Spleen (tissue), 11 donors: ENCODE data around the gene ORMDL3. TPM values are rescaled to one million over a fixed set of nuclear protein-coding genes. Genes with fewer than 3 reads are reported as not detected.

Experiments
- DNase-seq: peaks from one replicate; pipeline ENCODE4 v3.0.0-alpha.2; 2020
- H3K27ac ChIP-seq, 8 donors: fragments of 200-600 bp; sonication (generic) in 7 of 8; 1 replicate in 4 of 8; 2 replicates in 4 of 8; pipeline versions ENCODE4 v1.5.0 to v1.8.0; 2016 to 2021; ENCODE audit warnings: inconsistent platforms in 4 of 8, mild to moderate bottlenecking in 4 of 8, moderate library complexity in 1 of 8
- H3K27me3 ChIP-seq, 7 donors: fragments of 200-600 bp; sonication (generic) in 6 of 7; replicated peaks in 1 of 7; 1 replicate in 4 of 7; 2 replicates in 3 of 7; pipeline versions ENCODE4 v1.5.0 to v1.8.0; 2016 to 2021; ENCODE audit warnings: inconsistent platforms in 3 of 7, mild to moderate bottlenecking in 1 of 7
- H3K36me3 ChIP-seq, 6 donors: fragments of 200-600 bp; sonication (generic) in 5 of 6; 1 replicate in 4 of 6; 2 replicates in 2 of 6; pipeline versions ENCODE4 v1.5.0 to v1.8.0; 2016 to 2021; ENCODE audit warnings: inconsistent platforms in 2 of 6
- H3K4me1 ChIP-seq, 6 donors: fragments of 200-600 bp; sonication (generic) in 5 of 6; 1 replicate in 3 of 6; 2 replicates in 3 of 6; pipeline versions ENCODE4 v1.5.0 to v1.8.0; 2016 to 2021; ENCODE audit warnings: inconsistent platforms in 3 of 6
- H3K4me3 ChIP-seq, 8 donors: fragments of 200-600 bp; sonication (generic) in 7 of 8; 1 replicate in 4 of 8; 2 replicates in 4 of 8; pipeline versions ENCODE4 v1.5.0 to v1.8.0; 2016 to 2021; ENCODE audit warnings: inconsistent platforms in 4 of 8, mild to moderate bottlenecking in 4 of 8, moderate library complexity in 2 of 8
- H3K9me3 ChIP-seq, 8 donors: fragments of 200-600 bp; sonication (generic) in 7 of 8; 1 replicate in 4 of 8; 2 replicates in 4 of 8; pipeline versions ENCODE4 v1.5.0 to v1.8.0; 2016 to 2021; ENCODE audit warnings: inconsistent platforms in 4 of 8
- CTCF ChIP-seq, 11 experiments: fragments of 200-600 bp in 7 of 11; fragments of 450-650 bp in 4 of 11; sonication (generic) in 4 of 11; IDR thresholded peaks in 8 of 11; conservative IDR thresholded peaks in 3 of 11; 1 replicate in 7 of 11; 2 replicates in 4 of 11; pipeline versions ENCODE4 v1.4.0 to v1.8.0; 2016 to 2021; ENCODE audit warnings: antibody characterized with exemption in 11 of 11, inconsistent platforms in 4 of 11, mild to moderate bottlenecking in 1 of 11
- POLR2A ChIP-seq, 3 donors: fragments of 450-650 bp; IDR thresholded peaks; one replicate each; pipeline ENCODE4 v1.5.1; 2017; ENCODE audit warnings: antibody characterized with exemption in 3 of 3, mild to moderate bottlenecking in 1 of 3
- POLR2AphosphoS5 ChIP-seq, 3 donors: sonication (generic); formaldehyde crosslinking; IDR thresholded peaks; one replicate each; pipeline ENCODE4 v1.5.1; 2017; ENCODE audit warnings: antibody characterized with exemption in 3 of 3
- WGBS, 5 donors: extraction: QIAGEN DNeasy Blood & Tissue Kit in 3 of 5; methylation state at CpG; one replicate each; pipeline versions ENCODE4 v1.1.5 to v1.1.7; 2013 to 2018; 5-methylcytosine and 5-hydroxymethylcytosine counted together
- intact Hi-C: fragments of 100-400 bp; cut with DNase I; formaldehyde crosslinking; loops from one replicate; pipeline ENCODE4 v1.15.0; 2023; ENCODE audit warnings: low total_unique reads
- polyA plus RNA-seq, 3 donors: library from polyadenylated mRNA; stranded (reverse); fragments of 200-250 nt; gene quantifications; one replicate each; pipeline ENCODE4 v1.2.1, GENCODE V29; 2013
- total RNA-seq, 7 donors: library from RNA; depleted of rRNA in 3 of 7; stranded (reverse); fragments of >200 nt in 3 of 7; fragmentation: NEBNext Ultra II Directional in 4 of 7; extraction: Animal tissue kit (Norgen Biotek cat#: 25700) in 4 of 7; gene quantifications; one replicate each; pipeline versions ENCODE4 v1.1.0 to v1.2.1, GENCODE V29; 2016 to 2021
- donor health status: healthy with polysubstance abuse.
- donor health status: DM: no; HTN: no; CAD: no; lungs with moderate emphysema.
- donor health status: DM: no; HTN: no; CAD: no.
- donor health status: Bipolar disorder and iron deficiency.
- donor health status: healthy.
- donor health status: DM: no; HTN: no; CAD: no.
- donor health status: DM: yes; HTN: yes; CAD: no.

ORMDL3 gene
- total and polyA plus RNA-seq, 10 donors: 34.7 to 77.6 (median 51.7) TPM

GRCh38 chr17:39933912-39934311, 6.5 kb upstream of the ORMDL3 start:
- 78 to 89% (median 83%) methylated on average over 5 of the region's 5 CpGs for WGBS, 5 donors
- Histone ChIP-seq H3K36me3 (no peaks in the 10 kb centered on the region), H3K27ac (no peak overlapping the region), H3K9me3 (no peaks in the 10 kb centered on the region), H3K27me3 (no peaks in the 10 kb centered on the region), H3K4me3 (no peak overlapping the region), H3K4me1 (peaks cover 2 to 19% (median 10%) of the 10 kb centered on the region in 6 donors)
- intact Hi-C loops: no loop called here
- TF ChIP-seq POLR2AphosphoS5 (IDR thresholded peaks at IDR 0.05) (no peak), CTCF (IDR thresholded peaks at IDR 0.05 in 8 of 11, conservative IDR thresholded peaks at IDR 0.05 in 3 of 11) (no peak), POLR2A (IDR thresholded peaks at IDR 0.05) (no peak)
- no peak for DNase-seq

GRCh38 chr17:39929646-39930407, 2.4 kb upstream of the ORMDL3 start:
- no peak overlapping the region for H3K4me3 ChIP-seq
- H3K4me1 ChIP-seq: peaks cover 28 to 54% (median 44%) of the 10 kb centered on the region in 6 donors
- intact Hi-C loops: no loop called here
- 82 to 85% (median 84%) methylated on average over 5 of the region's 5 CpGs for WGBS, 5 donors
- no peaks in the 10 kb centered on the region for H3K36me3 ChIP-seq
- H3K27ac ChIP-seq: peak overlapping the region in 7 of 8 donors; percentile 81 to 93 (median 86)
- H3K27me3 ChIP-seq: no peaks in the 10 kb centered on the region
- TF ChIP-seq CTCF (IDR thresholded peaks at IDR 0.05 in 8 of 11, conservative IDR thresholded peaks at IDR 0.05 in 3 of 11) (no peak), POLR2AphosphoS5 (IDR thresholded peaks at IDR 0.05) (no peak), POLR2A (IDR thresholded peaks at IDR 0.05) (no peak)
- DNase-seq: no peak
- no peaks in the 10 kb centered on the region for H3K9me3 ChIP-seq

GRCh38 chr17:39928858-39929645, 1.7 kb upstream of the ORMDL3 start:
- intact Hi-C loops: no loop called here
- H3K4me1 ChIP-seq: peaks cover 32 to 60% (median 50%) of the 10 kb centered on the region in 6 donors
- DNase-seq: no peak
- WGBS, 5 donors: 42 to 66% (median 56%) methylated on average over 8 of the region's 8 CpGs
- H3K27me3 ChIP-seq: no peaks in the 10 kb centered on the region
- peak overlapping the region; percentile 68 to 93 (median 86) for H3K27ac ChIP-seq
- peaks cover 0 to 5% (median under 1%) of the 10 kb centered on the region in 6 donors for H3K36me3 ChIP-seq
- H3K4me3 ChIP-seq: peak overlapping the region in 5 of 8 donors; percentile 74 to 97 (median 95)
- no peaks in the 10 kb centered on the region for H3K9me3 ChIP-seq
- TF ChIP-seq CTCF (IDR thresholded peaks at IDR 0.05 in 8 of 11, conservative IDR thresholded peaks at IDR 0.05 in 3 of 11) (no peak), POLR2AphosphoS5 (IDR thresholded peaks at IDR 0.05) (no peak), POLR2A (IDR thresholded peaks at IDR 0.05) (no peak)
